ENCODE results near the gene ZNF384.

Gene ZNF384

DNA sequence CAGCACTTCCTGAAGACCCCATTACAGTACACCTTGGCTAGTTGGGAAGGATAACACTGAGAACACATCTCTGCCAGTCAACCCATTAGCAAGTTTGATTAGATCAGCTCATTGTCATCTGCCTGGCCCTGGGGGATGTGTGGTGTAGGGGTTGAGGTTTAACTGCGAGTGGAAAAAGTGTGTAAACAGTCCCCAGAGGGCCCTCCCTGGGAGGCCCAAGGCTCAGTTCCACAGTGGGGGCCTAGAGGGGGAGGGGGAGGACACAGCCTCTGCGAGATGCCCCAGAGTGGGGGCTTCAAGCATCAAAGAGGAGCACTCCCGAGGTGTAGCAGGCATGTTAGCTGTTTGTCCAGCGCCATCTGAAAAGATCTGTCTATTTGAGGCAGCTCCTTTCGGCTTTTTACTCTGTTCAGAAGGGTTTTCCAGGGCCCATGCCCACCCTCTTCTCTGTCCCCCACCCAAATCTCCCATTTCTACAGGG is 53.8 kb downstream of the ZNF384 start:
- H3K4me3 ChIP-seq (replicated peaks; ENCODE audit: low read depth, low read length): no peak overlapping the region
- no peak for DNase-seq (ENCODE audit: extremely low read depth, low read depth)

DNA sequence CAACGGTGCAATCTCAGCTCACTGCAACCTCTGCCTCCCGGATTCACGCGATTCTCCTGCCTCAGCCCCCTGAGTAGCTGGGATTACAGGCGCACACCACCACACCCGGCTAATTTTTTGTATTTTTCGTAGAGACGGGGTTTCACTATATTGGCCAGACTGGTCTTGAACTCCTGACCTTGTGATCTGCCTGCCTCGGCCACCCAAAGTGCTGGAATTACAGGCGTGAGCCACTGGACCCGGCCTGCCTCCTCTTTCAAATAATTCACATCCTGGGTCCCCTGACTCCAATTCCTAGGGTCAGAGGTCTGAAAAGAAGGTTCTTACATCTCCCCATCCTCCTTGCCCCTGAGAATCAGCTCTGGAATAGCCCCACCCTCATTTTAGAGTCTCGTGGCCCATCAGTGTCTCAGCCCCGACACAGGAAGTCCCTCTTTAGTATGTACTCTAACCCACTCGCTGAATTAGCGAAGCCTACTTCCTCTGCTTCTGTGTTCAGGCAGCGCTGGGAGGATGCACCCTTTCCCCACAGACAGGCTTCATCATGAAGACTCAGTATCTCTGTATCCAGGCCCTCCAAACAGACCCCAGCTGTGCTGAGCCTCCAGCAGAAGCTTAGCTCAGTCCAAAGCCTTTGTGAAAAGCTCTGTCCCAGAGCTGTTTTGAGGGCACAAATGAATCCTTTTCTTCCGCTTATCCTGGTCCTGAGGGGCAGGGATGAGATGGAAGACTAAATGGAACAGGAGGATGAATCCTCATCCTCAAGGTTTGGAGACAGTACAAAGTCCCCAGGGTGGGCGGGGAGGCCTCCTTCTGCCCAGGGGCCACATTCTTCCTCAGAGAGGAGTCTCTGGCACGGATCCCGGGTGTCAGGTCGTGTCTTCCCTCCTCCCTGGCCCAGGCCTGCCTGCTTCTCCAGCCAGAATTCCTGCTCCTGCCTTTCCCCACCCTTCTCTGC is 56.9 kb downstream of the ZNF384 start:
- no peak overlapping the region for H3K4me3 ChIP-seq (replicated peaks; ENCODE audit: low read depth, low read length)
- TF ChIP-seq, protein P1, sequence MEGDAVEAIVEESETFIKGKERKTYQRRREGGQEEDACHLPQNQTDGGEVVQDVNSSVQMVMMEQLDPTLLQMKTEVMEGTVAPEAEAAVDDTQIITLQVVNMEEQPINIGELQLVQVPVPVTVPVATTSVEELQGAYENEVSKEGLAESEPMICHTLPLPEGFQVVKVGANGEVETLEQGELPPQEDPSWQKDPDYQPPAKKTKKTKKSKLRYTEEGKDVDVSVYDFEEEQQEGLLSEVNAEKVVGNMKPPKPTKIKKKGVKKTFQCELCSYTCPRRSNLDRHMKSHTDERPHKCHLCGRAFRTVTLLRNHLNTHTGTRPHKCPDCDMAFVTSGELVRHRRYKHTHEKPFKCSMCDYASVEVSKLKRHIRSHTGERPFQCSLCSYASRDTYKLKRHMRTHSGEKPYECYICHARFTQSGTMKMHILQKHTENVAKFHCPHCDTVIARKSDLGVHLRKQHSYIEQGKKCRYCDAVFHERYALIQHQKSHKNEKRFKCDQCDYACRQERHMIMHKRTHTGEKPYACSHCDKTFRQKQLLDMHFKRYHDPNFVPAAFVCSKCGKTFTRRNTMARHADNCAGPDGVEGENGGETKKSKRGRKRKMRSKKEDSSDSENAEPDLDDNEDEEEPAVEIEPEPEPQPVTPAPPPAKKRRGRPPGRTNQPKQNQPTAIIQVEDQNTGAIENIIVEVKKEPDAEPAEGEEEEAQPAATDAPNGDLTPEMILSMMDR (IDR thresholded peaks at IDR 0.05; ENCODE audit: low read depth, low read length, missing control alignments): no peak
- no peak for DNase-seq (ENCODE audit: extremely low read depth, low read depth)

More for the DNA sequence above, 53.8 kb downstream of the ZNF384 start:
- TF ChIP-seq, protein P1 (IDR thresholded peaks at IDR 0.05; ENCODE audit: low read depth, low read length, missing control alignments): no peak

DNA sequence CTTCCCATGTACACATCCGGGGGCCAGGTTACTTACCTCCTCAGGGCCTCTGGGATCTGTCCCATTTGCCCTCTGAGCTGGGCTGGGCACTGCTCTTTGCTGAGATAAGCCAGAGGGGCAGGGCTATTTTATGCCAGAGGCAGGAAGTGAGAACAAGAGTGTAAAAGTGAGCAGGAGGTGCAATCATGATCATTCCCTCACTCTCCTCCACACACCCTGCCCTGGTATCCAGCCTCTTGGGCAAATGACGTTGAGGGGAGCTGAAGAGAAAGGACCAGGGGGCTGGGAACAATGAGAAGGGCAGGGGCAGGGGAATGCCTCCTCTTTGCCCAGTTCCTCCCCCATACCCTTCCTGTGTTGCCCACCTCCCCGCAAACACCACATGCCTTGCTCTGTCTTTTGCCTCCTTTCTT is 57.6 kb downstream of the ZNF384 start:
- no peak for DNase-seq (ENCODE audit: extremely low read depth, low read depth)
- TF ChIP-seq, protein P1 (IDR thresholded peaks at IDR 0.05; ENCODE audit: low read depth, low read length, missing control alignments): no peak
- H3K4me3 ChIP-seq (replicated peaks; ENCODE audit: low read depth, low read length): no peak overlapping the region

DNA sequence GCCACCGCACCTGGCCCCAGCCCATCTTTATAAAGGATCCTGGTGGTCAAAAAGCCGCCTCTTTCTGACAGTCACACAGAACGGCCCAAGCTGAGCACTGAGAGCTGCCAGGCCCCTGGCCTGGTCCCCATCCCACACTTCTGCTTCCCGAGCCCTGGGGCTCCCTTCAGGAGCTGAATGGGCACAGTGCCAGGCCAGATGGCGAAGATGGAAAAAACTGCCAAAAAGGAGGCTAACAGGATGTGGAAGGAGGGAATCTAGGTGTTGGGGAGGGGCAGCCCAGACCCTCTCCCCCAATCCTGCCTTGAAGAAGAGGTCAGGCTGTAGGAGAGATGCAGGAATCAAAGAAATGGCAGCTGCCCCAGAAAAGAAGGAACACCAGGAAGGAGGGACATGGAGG is 58.4 kb downstream of the ZNF384 start:
- TF ChIP-seq, protein P1 (IDR thresholded peaks at IDR 0.05; ENCODE audit: low read depth, low read length, missing control alignments): no peak
- no peak for DNase-seq (ENCODE audit: extremely low read depth, low read depth)
- H3K4me3 ChIP-seq (replicated peaks; ENCODE audit: low read depth, low read length): no peak overlapping the region

DNA sequence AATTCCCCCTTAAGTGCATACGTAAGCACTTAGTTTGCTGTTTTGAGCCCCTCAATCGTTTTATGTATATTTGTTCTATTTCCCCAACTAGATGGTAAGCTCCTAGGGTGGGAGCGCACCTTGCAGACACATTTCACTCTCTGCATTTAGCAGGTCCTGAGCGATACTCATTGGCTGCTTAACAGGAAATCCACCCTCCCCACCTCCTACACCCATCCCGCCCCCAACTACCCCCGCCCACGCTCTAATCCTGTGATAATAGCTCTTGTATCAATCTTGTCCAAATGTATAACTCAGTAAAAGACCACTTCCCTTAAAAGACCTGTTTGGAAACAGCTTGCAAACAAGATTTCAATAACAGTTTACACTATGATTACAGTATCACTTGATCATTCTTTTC is 61.6 kb downstream of the ZNF384 start:
- no peak for DNase-seq (ENCODE audit: extremely low read depth, low read depth)
- TF ChIP-seq, protein P1 (IDR thresholded peaks at IDR 0.05; ENCODE audit: low read depth, low read length, missing control alignments): no peak
- H3K4me3 ChIP-seq (replicated peaks; ENCODE audit: low read depth, low read length): no peak overlapping the region

DNA sequence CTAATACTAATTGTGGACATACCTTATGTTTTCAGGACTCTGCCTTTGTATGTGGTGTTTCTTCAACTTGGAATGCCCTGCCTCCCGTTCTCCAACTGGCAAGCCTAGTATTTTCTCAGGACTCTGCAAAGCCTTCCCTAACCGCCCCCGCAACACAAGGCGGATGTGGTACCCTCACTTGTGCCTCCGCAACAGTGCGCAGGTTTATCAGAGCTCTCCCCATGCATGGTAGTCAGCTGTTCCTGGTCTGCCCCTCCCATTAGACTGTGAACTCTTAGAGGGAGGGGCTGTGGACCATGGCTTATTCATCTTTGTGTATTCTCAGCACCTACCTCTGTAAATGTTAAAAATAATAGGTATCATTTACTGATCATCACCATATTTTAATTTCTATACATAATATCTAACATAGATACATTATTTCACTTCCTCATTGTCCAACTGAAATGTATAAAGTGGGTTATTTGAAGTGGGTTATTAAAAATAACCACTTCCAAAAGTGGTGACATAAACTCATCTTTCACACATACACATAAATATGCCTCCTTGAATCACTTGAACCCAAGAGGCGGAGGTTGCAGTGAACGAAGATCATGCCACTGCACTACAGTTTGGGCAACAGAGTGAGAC is 62.4 kb downstream of the ZNF384 start:
- DNase-seq (ENCODE audit: extremely low read depth, low read depth): no peak
- no peak overlapping the region for H3K4me3 ChIP-seq (replicated peaks; ENCODE audit: low read depth, low read length)
- TF ChIP-seq, protein P1 (IDR thresholded peaks at IDR 0.05; ENCODE audit: low read depth, low read length, missing control alignments): no peak

Measured in HFF-Myc (cell line).